Parathyroid adenoma (tissue), 2 donors: ENCODE measurements around the gene AK2.
"Not testable (repeated sequence)": the region's sequence is repeated elsewhere in the genome, so short reads cannot be mapped to it uniquely, and the experiment has no call there.

Experiments
- H2AFZ ChIP-seq: fragments of 300-600 bp; sonication (generic); one replicate; pipeline ENCODE4 v1.7.0; 2017; ENCODE audit warnings: antibody characterized with exemption, mild to moderate bottlenecking
- H3K27ac ChIP-seq: fragments of 300-600 bp; sonication (generic); one replicate; pipeline ENCODE4 v1.7.0; 2017
- H3K27me3 ChIP-seq: fragments of 300-600 bp; sonication (generic); one replicate; pipeline ENCODE4 v1.7.0; 2017; ENCODE audit warnings: low read length; ENCODE audit not compliant: control insufficient read depth, insufficient read depth
- H3K36me3 ChIP-seq: fragments of 300-600 bp; sonication (generic); one replicate; pipeline ENCODE4 v1.7.0; 2017; ENCODE audit warnings: low read length; ENCODE audit not compliant: control insufficient read depth, insufficient read depth
- H3K4me1 ChIP-seq: fragments of 300-600 bp; sonication (generic); one replicate; pipeline ENCODE4 v1.7.0; 2017; ENCODE audit warnings: control low read depth
- H3K4me2 ChIP-seq: fragments of 300-600 bp; sonication (generic); one replicate; pipeline ENCODE4 v1.7.0; 2017; ENCODE audit warnings: low read length
- H3K4me3 ChIP-seq: fragments of 300-600 bp; sonication (generic); one replicate; pipeline ENCODE4 v1.7.0; 2017; ENCODE audit warnings: low read depth, low read length
- H3K79me2 ChIP-seq: fragments of 300-600 bp; sonication (generic); one replicate; pipeline ENCODE4 v1.7.0; 2017; ENCODE audit warnings: control low read depth
- H3K9ac ChIP-seq: fragments of 300-600 bp; sonication (generic); one replicate; pipeline ENCODE4 v1.7.0; 2017; ENCODE audit warnings: mild to moderate bottlenecking
- H3K9me3 ChIP-seq: fragments of 300-600 bp; sonication (generic); one replicate; pipeline ENCODE4 v1.7.0; 2017; ENCODE audit warnings: low read length; ENCODE audit not compliant: control insufficient read depth
- CTCF ChIP-seq: fragments of 300-600 bp; sonication (generic); IDR thresholded peaks from one replicate; pipeline ENCODE4 v1.7.0; 2017; ENCODE audit warnings: antibody characterized with exemption, mild to moderate bottlenecking
- donor health status: primary hyperparathyroidism.

Gene AK2

GRCh38 chr1:32997381-32997891, 39.2 kb downstream of the AK2 start:
- Histone ChIP-seq H3K9me3 (no peaks in the 10 kb centered on the region), H3K4me1 (no peaks in the 10 kb centered on the region), H3K9ac (no peak overlapping the region), H3K4me3 (no peak overlapping the region), H3K27me3 (no peaks in the 10 kb centered on the region), H3K79me2 (no peaks in the 10 kb centered on the region), H3K27ac (no peak overlapping the region), H3K4me2 (no peak overlapping the region), H3K36me3 (no peaks in the 10 kb centered on the region), H2AFZ (no peak overlapping the region)
- TF ChIP-seq CTCF = no peak

- not testable (repeated sequence) for H3K36me3 ChIP-seq, H3K9me3 ChIP-seq, H3K27me3 ChIP-seq, H3K9ac ChIP-seq, H3K79me2 ChIP-seq, H3K27ac ChIP-seq, H3K4me1 ChIP-seq, H3K4me3 ChIP-seq, H2AFZ ChIP-seq, H3K4me2 ChIP-seq
Observed at GRCh38 chr1:32993324-32993636, 43.4 kb downstream of the AK2 start.

- H3K4me3 ChIP-seq = no peak overlapping the region
- no peak overlapping the region for H3K4me2 ChIP-seq
- no peaks in the 10 kb centered on the region for H3K4me1 ChIP-seq
- H2AFZ ChIP-seq = no peak overlapping the region
- no peak overlapping the region for H3K9ac ChIP-seq
- TF ChIP-seq CTCF = no peak
- no peaks in the 10 kb centered on the region for H3K9me3 ChIP-seq
- H3K27ac ChIP-seq = no peak overlapping the region
- H3K36me3 ChIP-seq = no peaks in the 10 kb centered on the region
- no peaks in the 10 kb centered on the region for H3K27me3 ChIP-seq
- H3K79me2 ChIP-seq = no peaks in the 10 kb centered on the region
Observed at GRCh38 chr1:32992489-32993323, 44.0 kb downstream of the AK2 start.

GRCh38 chr1:32991819-32992488, 44.7 kb downstream of the AK2 start:
- H3K9ac ChIP-seq = no peak overlapping the region
- no peak overlapping the region for H3K27ac ChIP-seq

More at GRCh38 chr1:32991819-32992488, 44.7 kb downstream of the AK2 start:
- no peak overlapping the region for H2AFZ ChIP-seq
- no peak for TF ChIP-seq CTCF
- H3K9me3 ChIP-seq = no peaks in the 10 kb centered on the region
- H3K4me1 ChIP-seq = no peaks in the 10 kb centered on the region
- no peak overlapping the region for H3K4me3 ChIP-seq
- no peak overlapping the region for H3K4me2 ChIP-seq
- H3K27me3 ChIP-seq = no peaks in the 10 kb centered on the region
- H3K79me2 ChIP-seq = no peaks in the 10 kb centered on the region
- no peaks in the 10 kb centered on the region for H3K36me3 ChIP-seq
